Brain pericyte (primary cell): ENCODE measurements around the gene SLC37A1.
A peak's percentile ranks its signal among the peaks of the same experiment; 100 is the strongest.

Source experiments
- DNase-seq: peaks from one replicate; pipeline ENCODE4 v3.0.0-alpha.2; 2012; ENCODE audit warnings: low read depth, low spot score

SLC37A1 gene

GRCh38 chr21:42576639-42577038, 63.0 kb downstream of the SLC37A1 start:
- no peak for DNase-seq

GRCh38 chr21:42578034-42578433, 64.4 kb downstream of the SLC37A1 start:
- DNase-seq, result no peak

- no peak for DNase-seq
These were observed 65.2 kb downstream of the SLC37A1 start for GRCh38 chr21:42578761-42579415.

- DNase-seq, result no peak
These were observed 65.9 kb downstream of the SLC37A1 start for GRCh38 chr21:42579456-42580075.

- no peak for DNase-seq
These were observed 66.6 kb downstream of the SLC37A1 start for GRCh38 chr21:42580076-42580792.

GRCh38 chr21:42580793-42581321, 67.2 kb downstream of the SLC37A1 start:
- no peak for DNase-seq

GRCh38 chr21:42581336-42581992, 67.8 kb downstream of the SLC37A1 start:
- DNase-seq, result peak; percentile 27

- DNase-seq, result peak; percentile 75
These were observed 68.5 kb downstream of the SLC37A1 start for GRCh38 chr21:42581993-42582786.

GRCh38 chr21:42582787-42583476, 69.3 kb downstream of the SLC37A1 start:
- DNase-seq, result no peak

GRCh38 chr21:42583477-42584295, 70.0 kb downstream of the SLC37A1 start:
- DNase-seq, result no peak

GRCh38 chr21:42584296-42584641, 70.6 kb downstream of the SLC37A1 start:
- no peak for DNase-seq

GRCh38 chr21:42585881-42586280, 72.2 kb downstream of the SLC37A1 start:
- DNase-seq, result no peak

- DNase-seq, result no peak
These were observed 72.8 kb downstream of the SLC37A1 start for GRCh38 chr21:42586406-42586805.

- no peak for DNase-seq
These were observed 73.4 kb downstream of the SLC37A1 start for GRCh38 chr21:42587036-42587435.

- no peak for DNase-seq
These were observed 76.9 kb downstream of the SLC37A1 start for GRCh38 chr21:42590431-42591131.

- no peak for DNase-seq
These were observed 77.7 kb downstream of the SLC37A1 start for GRCh38 chr21:42591170-42591869.

GRCh38 chr21:42592156-42592820, 78.6 kb downstream of the SLC37A1 start:
- no peak for DNase-seq
